MG63 (cell line): Measurements from ENCODE around the gene KIF20A. TPM values are rescaled to one million over a fixed set of nuclear protein-coding genes. Genes with fewer than 3 reads are reported as not detected.
"Not testable (repeated sequence)": the region's sequence is repeated elsewhere in the genome, so short reads cannot be mapped to it uniquely, and the experiment has no call there.

Experiments used
- DNase-seq: peaks from one replicate; pipeline ENCODE4 v3.0.0-alpha.2; 2020
- H3K27me3 ChIP-seq: fragments of 250-450 bp; sonication (Bioruptor Pico); 2 replicates; pipeline ENCODE4 v1.5.1; 2020; ENCODE audit warnings: mild to moderate bottlenecking, moderate library complexity
- H3K36me3 ChIP-seq: fragments of 250-450 bp; sonication (Bioruptor Pico); 2 replicates; pipeline ENCODE4 v1.5.1; 2020; ENCODE audit warnings: mild to moderate bottlenecking, moderate library complexity
- H3K4me3 ChIP-seq: fragments of 250-450 bp; sonication (Bioruptor Pico); 2 replicates; pipeline ENCODE4 v1.5.1; 2020; ENCODE audit warnings: mild to moderate bottlenecking, moderate library complexity
- H3K9me3 ChIP-seq: fragments of 250-450 bp; sonication (Bioruptor Pico); 2 replicates; pipeline ENCODE4 v1.5.1; 2020; ENCODE audit warnings: mild to moderate bottlenecking, moderate library complexity
- total RNA-seq: library from RNA; depleted of rRNA; stranded (reverse); fragments of >200 nt; shearing (Covaris generic); gene quantifications from 2 replicates; pipeline ENCODE4 v1.2.3, GENCODE V29; 2014; ENCODE audit warnings: low replicate concordance

Gene KIF20A
- total RNA-seq, 1 experiment from 2014 or later, result 129 TPM

GRCh38 chr5:138177941-138178515, 884 bp upstream of the KIF20A start:
- H3K27me3 ChIP-seq, result no peaks in the 10 kb centered on the region
- H3K36me3 ChIP-seq, result peaks cover 80% of the 10 kb centered on the region
- DNase-seq, result peak; percentile 47
- no peaks in the 10 kb centered on the region for H3K9me3 ChIP-seq
- peak overlapping the region; percentile 84 for H3K4me3 ChIP-seq

- Histone ChIP-seq H3K36me3 (peaks cover 80% of the 10 kb centered on the region), H3K9me3 (no peaks in the 10 kb centered on the region), H3K4me3 (peak overlapping the region; percentile 84), H3K27me3 (no peaks in the 10 kb centered on the region)
- DNase-seq, result peak; percentile 18
These were observed 455 bp downstream of the KIF20A start for GRCh38 chr5:138179277-138179857.

GRCh38 chr5:138180183-138180782, 1.4 kb downstream of the KIF20A start:
- Histone ChIP-seq H3K9me3 (no peaks in the 10 kb centered on the region), H3K27me3 (no peaks in the 10 kb centered on the region), H3K36me3 (peaks cover 80% of the 10 kb centered on the region), H3K4me3 (peak overlapping the region; percentile 84)
- no peak for DNase-seq

- Histone ChIP-seq H3K36me3 (peaks cover 82% of the 10 kb centered on the region), H3K27me3 (no peaks in the 10 kb centered on the region), H3K4me3 (peak overlapping the region; percentile 84), H3K9me3 (no peaks in the 10 kb centered on the region)
- no peak for DNase-seq
These were observed 1.9 kb downstream of the KIF20A start for GRCh38 chr5:138180841-138181240.

GRCh38 chr5:138182808-138183207, 3.9 kb downstream of the KIF20A start:
- H3K9me3 ChIP-seq, result no peaks in the 10 kb centered on the region
- DNase-seq, result no peak
- H3K4me3 ChIP-seq, result no peak overlapping the region
- peaks cover 85% of the 10 kb centered on the region for H3K36me3 ChIP-seq
- H3K27me3 ChIP-seq, result no peaks in the 10 kb centered on the region

- no peak for DNase-seq
- no peak overlapping the region for H3K4me3 ChIP-seq
- H3K36me3 ChIP-seq, result peaks cover 95% of the 10 kb centered on the region
- H3K9me3 ChIP-seq, result no peaks in the 10 kb centered on the region
- H3K27me3 ChIP-seq, result no peaks in the 10 kb centered on the region
These were observed 7.1 kb downstream of the KIF20A start for GRCh38 chr5:138186002-138186447.

- no peaks in the 10 kb centered on the region for H3K9me3 ChIP-seq
- H3K27me3 ChIP-seq, result no peaks in the 10 kb centered on the region
These were observed 9.7 kb downstream of the KIF20A start for GRCh38 chr5:138188626-138189025.

GRCh38 chr5:138192826-138193225, 13.9 kb downstream of the KIF20A start:
- no peak overlapping the region for H3K4me3 ChIP-seq
- no peaks in the 10 kb centered on the region for H3K27me3 ChIP-seq
- no peak for DNase-seq
- H3K9me3 ChIP-seq, result no peaks in the 10 kb centered on the region
- H3K36me3 ChIP-seq, result peaks cover 72% of the 10 kb centered on the region

More at GRCh38 chr5:138188626-138189025, 9.7 kb downstream of the KIF20A start:
- DNase-seq, result no peak
- peaks cover 92% of the 10 kb centered on the region for H3K36me3 ChIP-seq
- no peak overlapping the region for H3K4me3 ChIP-seq

- not testable (repeated sequence) for H3K9me3 ChIP-seq, H3K4me3 ChIP-seq, H3K27me3 ChIP-seq, DNase-seq
- H3K36me3 ChIP-seq, result peaks cover 72% of the 10 kb centered on the region
These were observed 14.9 kb downstream of the KIF20A start for GRCh38 chr5:138193859-138194258.

GRCh38 chr5:138210985-138211384, 32.1 kb downstream of the KIF20A start:
- Histone ChIP-seq H3K27me3 (no peaks in the 10 kb centered on the region), H3K36me3 (peaks cover 43% of the 10 kb centered on the region), H3K9me3 (no peaks in the 10 kb centered on the region), H3K4me3 (no peak overlapping the region)
- no peak for DNase-seq

DNA sequence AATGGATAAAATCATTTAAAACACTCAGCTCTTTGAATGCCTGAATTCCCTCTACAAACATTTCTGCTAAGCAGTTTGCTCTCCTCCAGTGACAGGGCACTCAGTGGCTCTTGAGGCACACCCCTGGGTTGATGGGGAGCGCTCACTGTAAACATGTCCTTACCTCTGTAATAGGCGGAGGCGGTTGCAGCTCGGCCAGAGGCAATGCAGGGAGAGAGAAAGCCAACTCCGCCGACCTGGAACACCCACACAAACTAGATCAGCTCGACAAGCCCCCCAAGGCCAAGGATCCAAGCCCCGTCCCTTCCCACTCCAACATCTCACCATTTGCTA, 33.9 kb downstream of the KIF20A start:
- H3K36me3 ChIP-seq, result peaks cover 35% of the 10 kb centered on the region
- peak overlapping the region; percentile 89 for H3K4me3 ChIP-seq
- DNase-seq, result peak; percentile 19
- no peaks in the 10 kb centered on the region for H3K9me3 ChIP-seq
- no peaks in the 10 kb centered on the region for H3K27me3 ChIP-seq

GRCh38 chr5:138213161-138214029, 34.5 kb downstream of the KIF20A start, which contains the start of gene CDC23:
Gene CDC23, minus strand, starts transcription at chr5:138213323. Its CDS starts 11 bp downstream, at chr5:138213312.
- Histone ChIP-seq H3K36me3 (peaks cover 29% of the 10 kb centered on the region), H3K4me3 (peak within 1 kb of the TSS; percentile 89), H3K9me3 (no peaks in the 10 kb centered on the region), H3K27me3 (no peaks in the 10 kb centered on the region)
- DNase-seq, result peak; percentile 97

DNA sequence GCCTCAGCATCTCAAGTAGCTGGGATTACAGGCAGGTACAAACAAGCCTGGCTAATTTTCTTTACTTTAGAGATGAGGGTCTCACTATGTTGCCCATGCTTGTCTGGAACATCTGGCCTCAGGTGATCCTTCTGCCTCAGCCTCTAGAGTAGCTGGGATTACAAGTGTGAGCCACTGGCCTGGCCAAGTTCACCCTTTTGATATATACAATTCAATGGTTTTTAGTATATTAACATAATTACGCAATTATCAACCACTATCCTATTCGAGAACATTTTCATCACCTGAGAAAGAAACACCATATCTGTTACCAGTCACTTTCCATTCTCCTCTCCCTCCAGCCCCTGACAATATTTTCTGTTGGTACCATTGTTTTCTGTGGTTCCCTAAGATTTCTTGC, 37.9 kb downstream of the KIF20A start:
- no peaks in the 10 kb centered on the region for H3K27me3 ChIP-seq
- H3K9me3 ChIP-seq, result peaks cover 8% of the 10 kb centered on the region; the same call in 1 of the 2 replicates
- no peak overlapping the region for H3K4me3 ChIP-seq
- DNase-seq, result no peak
- H3K36me3 ChIP-seq, result peaks cover 2% of the 10 kb centered on the region; the same call in 1 of the 2 replicates

- no peaks in the 10 kb centered on the region for H3K27me3 ChIP-seq
- H3K36me3 ChIP-seq, result no peaks in the 10 kb centered on the region
- H3K9me3 ChIP-seq, result peaks cover 30% of the 10 kb centered on the region
- DNase-seq, result no peak
- no peak overlapping the region for H3K4me3 ChIP-seq
These were observed 44.6 kb downstream of the KIF20A start for GRCh38 chr5:138223532-138223931.

DNA sequence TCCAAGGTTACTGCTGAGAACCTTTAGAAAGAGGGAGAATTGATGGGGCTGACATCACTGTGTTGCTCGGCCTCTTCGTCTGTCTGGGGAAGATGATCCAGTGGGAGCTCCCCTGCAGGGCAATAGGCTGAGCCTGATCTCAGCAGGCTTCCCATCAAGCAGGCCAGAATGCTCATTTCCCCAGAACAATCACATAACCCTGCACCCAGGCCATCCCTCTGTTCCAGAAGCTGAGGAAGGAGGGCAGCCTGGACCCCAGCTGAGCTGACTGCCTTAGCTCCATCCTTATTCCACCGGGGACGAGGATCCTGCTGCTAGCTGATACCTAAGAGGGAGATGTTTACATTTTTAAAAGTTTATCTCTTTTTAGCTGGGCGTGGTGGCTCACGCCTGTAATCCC, 45.8 kb downstream of the KIF20A start:
- DNase-seq, result no peak
- peaks cover 22% of the 10 kb centered on the region for H3K9me3 ChIP-seq
- no peaks in the 10 kb centered on the region for H3K36me3 ChIP-seq
- no peak overlapping the region for H3K4me3 ChIP-seq
- no peaks in the 10 kb centered on the region for H3K27me3 ChIP-seq

- no peak overlapping the region for H3K4me3 ChIP-seq
- H3K36me3 ChIP-seq, result no peaks in the 10 kb centered on the region
- peaks cover 22% of the 10 kb centered on the region for H3K9me3 ChIP-seq
- H3K27me3 ChIP-seq, result no peaks in the 10 kb centered on the region
- no peak for DNase-seq
These were observed 48.0 kb downstream of the KIF20A start for GRCh38 chr5:138226910-138227309.

GRCh38 chr5:138229387-138229786, 50.5 kb downstream of the KIF20A start:
- Histone ChIP-seq H3K36me3 (no peaks in the 10 kb centered on the region), H3K9me3 (peaks cover 22% of the 10 kb centered on the region), H3K27me3 (peaks cover 2% of the 10 kb centered on the region; the same call in 1 of the 2 replicates), H3K4me3 (no peak overlapping the region)
- no peak for DNase-seq
